ENCODE results near the gene GFPT1.

GFPT1 gene

DNA sequence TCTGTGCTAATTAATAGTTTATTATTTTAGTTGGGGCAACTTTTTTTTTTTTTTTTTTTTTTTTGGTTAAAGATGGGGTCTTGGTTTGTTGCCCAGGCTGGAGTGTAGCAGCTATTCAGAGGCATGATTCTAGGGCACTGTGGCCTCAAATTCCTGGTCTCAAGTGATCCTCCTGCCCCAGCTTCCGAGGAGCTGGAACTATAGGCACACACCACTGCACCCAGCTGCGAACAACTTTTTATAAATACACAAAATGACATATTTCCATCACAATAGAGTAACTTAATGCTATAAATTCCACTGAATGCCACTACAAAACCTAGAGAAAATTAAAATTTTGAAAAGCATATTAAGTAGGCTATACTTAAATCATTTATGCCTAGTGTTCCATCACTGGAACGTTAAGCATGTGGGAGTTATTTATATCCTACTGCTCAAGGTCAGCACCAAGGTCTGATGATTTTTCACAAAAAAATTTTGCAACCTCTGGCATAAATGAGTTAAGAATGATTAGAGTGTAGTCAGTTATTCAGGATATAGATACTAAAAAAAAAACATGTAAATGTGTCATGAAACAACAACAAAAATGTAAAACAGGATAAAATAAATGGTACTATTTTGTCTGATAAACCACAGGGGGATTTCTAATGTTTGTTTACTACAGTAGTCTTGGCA, 46.8 kb downstream of the GFPT1 start:
- POLR2A ChIA-PET = no interaction called here
- CTCF ChIA-PET = no interaction called here
- peaks cover 70 to 86% of the 10 kb centered on the region in 2 experiments for H3K36me3 ChIP-seq (ENCODE audit: control insufficient read depth in 2 of 2, insufficient read depth in 1 of 2, low read length in 2 of 2)

DNA sequence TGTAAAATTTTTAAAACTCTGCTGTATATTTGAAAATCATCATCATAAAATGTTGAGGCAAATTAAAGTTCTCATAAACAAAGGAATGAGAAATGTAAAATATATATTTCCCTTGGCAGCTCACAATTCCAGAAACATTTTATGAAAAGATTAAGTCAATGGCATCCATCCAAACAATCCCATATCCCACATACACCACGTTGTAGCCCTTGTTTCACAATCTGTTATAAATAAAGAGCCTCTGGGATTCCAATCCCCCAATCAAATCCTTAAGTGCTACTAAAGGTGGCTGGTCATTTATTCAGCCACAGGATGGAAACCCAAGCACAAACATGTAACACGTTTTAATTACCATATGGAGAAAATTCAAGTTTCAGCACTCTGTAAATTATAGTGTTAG, 51.7 kb downstream of the GFPT1 start:
- H3K4me3 ChIP-seq (ENCODE audit: low read depth, low read length) = no peak overlapping the region
- TF ChIP-seq ZBTB8A (tag by site-specific recombination; IDR thresholded peaks at IDR 0.05) (no peak), ZNF658 (tag by site-specific recombination; IDR thresholded peaks at IDR 0.05) (no peak)
- ChIA-PET CTCF (interaction anchor here (0.6 kb wide), 1 partner anchor 973 kb away, joined by 3 read pairs; no protein-coding TSS in a partner anchor), POLR2A (no interaction called here)
- no peaks in the 10 kb centered on the region for H3K9me3 ChIP-seq (ENCODE audit: control insufficient read depth, insufficient read depth, low read depth, low read length)
- H3K27ac ChIP-seq (ENCODE audit: extremely low read depth, low read depth, low read length) = no peak overlapping the region
- H3K36me3 ChIP-seq (ENCODE audit: control insufficient read depth in 2 of 2, insufficient read depth in 1 of 2, low read length in 2 of 2) = peaks cover 57 to 64% of the 10 kb centered on the region in 2 experiments
- no peaks in the 10 kb centered on the region for H3K4me1 ChIP-seq (ENCODE audit: control insufficient read depth, insufficient read depth, low read length)

More for the DNA sequence above, 46.8 kb downstream of the GFPT1 start:
- Histone ChIP-seq H3K27ac (ENCODE audit: extremely low read depth, low read depth, low read length) (no peak overlapping the region), H3K9me3 (ENCODE audit: control insufficient read depth, insufficient read depth, low read depth, low read length) (no peaks in the 10 kb centered on the region), H3K4me1 (ENCODE audit: control insufficient read depth, insufficient read depth, low read length) (no peaks in the 10 kb centered on the region), H3K4me3 (ENCODE audit: low read depth, low read length) (no peak overlapping the region)
- TF ChIP-seq, protein P1, sequence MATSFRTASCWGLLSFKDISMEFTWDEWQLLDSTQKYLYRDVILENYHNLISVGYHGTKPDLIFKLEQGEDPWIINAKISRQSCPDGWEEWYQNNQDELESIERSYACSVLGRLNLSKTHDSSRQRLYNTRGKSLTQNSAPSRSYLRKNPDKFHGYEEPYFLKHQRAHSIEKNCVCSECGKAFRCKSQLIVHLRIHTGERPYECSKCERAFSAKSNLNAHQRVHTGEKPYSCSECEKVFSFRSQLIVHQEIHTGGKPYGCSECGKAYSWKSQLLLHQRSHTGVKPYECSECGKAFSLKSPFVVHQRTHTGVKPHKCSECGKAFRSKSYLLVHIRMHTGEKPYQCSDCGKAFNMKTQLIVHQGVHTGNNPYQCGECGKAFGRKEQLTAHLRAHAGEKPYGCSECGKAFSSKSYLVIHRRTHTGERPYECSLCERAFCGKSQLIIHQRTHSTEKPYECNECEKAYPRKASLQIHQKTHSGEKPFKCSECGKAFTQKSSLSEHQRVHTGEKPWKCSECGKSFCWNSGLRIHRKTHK (tag by site-specific recombination; IDR thresholded peaks at IDR 0.05) = no peak
- no peak for TF ChIP-seq ZNF501 (tag by site-specific recombination; IDR thresholded peaks at IDR 0.05)
- TF ChIP-seq ZNF701 (tag by site-specific recombination; IDR thresholded peaks at IDR 0.05) = no peak
- no peak for TF ChIP-seq ZNF548 (tag by site-specific recombination; IDR thresholded peaks at IDR 0.05)
- no peak for TF ChIP-seq GLI2 (tag by site-specific recombination; IDR thresholded peaks at IDR 0.05; ENCODE audit: borderline replicate concordance, low read depth)

DNA sequence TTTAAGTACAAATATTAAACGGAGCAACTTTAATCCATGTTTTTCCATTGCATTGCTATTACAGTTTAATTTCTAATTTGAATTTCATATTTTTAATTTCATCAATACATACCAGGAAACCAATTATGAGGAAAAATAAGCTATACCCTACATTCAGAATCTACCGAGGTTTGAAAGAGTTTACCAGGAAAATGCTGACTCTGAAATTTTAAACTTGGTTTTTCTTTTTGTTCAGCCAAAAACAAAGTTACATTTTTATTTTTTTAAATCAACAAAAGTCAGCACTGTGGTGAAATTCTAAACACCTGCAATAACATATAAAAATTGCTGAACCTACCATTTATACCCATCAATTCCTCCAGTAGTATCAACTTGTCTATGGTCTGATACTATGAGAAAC, 53.7 kb downstream of the GFPT1 start:
- H3K36me3 ChIP-seq (ENCODE audit: control insufficient read depth in 2 of 2, insufficient read depth in 1 of 2, low read length in 2 of 2) = peaks cover 53 to 68% of the 10 kb centered on the region in 2 experiments
- H3K4me1 ChIP-seq (ENCODE audit: control insufficient read depth, insufficient read depth, low read length) = no peaks in the 10 kb centered on the region
- no peaks in the 10 kb centered on the region for H3K9me3 ChIP-seq (ENCODE audit: control insufficient read depth, insufficient read depth, low read depth, low read length)
- H3K4me3 ChIP-seq (ENCODE audit: low read depth, low read length) = no peak overlapping the region
- TF ChIP-seq ZNF777 (tag by site-specific recombination; IDR thresholded peaks at IDR 0.05; ENCODE audit: borderline replicate concordance) = no peak
- TF ChIP-seq, protein P2, sequence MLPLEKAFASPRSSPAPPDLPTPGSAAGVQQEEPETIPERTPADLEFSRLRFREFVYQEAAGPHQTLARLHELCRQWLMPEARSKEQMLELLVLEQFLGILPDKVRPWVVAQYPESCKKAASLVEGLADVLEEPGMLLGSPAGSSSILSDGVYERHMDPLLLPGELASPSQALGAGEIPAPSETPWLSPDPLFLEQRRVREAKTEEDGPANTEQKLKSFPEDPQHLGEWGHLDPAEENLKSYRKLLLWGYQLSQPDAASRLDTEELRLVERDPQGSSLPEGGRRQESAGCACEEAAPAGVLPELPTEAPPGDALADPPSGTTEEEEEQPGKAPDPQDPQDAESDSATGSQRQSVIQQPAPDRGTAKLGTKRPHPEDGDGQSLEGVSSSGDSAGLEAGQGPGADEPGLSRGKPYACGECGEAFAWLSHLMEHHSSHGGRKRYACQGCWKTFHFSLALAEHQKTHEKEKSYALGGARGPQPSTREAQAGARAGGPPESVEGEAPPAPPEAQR (tag by site-specific recombination; IDR thresholded peaks at IDR 0.05) = no peak
- no peak for TF ChIP-seq ZNF747 (tag by site-specific recombination; IDR thresholded peaks at IDR 0.05)
- no peak for TF ChIP-seq ZNF133 (tag by site-specific recombination; IDR thresholded peaks at IDR 0.05)
- no peak for TF ChIP-seq ZNF146 (tag by site-specific recombination; IDR thresholded peaks at IDR 0.05)
- no peak for TF ChIP-seq ZNF24 (tag by site-specific recombination; IDR thresholded peaks at IDR 0.05)
- no peak for TF ChIP-seq RBAK (tag by site-specific recombination; IDR thresholded peaks at IDR 0.05)
- no peak for TF ChIP-seq ZNF621 (tag by site-specific recombination; IDR thresholded peaks at IDR 0.05)
- TF ChIP-seq, protein P3, sequence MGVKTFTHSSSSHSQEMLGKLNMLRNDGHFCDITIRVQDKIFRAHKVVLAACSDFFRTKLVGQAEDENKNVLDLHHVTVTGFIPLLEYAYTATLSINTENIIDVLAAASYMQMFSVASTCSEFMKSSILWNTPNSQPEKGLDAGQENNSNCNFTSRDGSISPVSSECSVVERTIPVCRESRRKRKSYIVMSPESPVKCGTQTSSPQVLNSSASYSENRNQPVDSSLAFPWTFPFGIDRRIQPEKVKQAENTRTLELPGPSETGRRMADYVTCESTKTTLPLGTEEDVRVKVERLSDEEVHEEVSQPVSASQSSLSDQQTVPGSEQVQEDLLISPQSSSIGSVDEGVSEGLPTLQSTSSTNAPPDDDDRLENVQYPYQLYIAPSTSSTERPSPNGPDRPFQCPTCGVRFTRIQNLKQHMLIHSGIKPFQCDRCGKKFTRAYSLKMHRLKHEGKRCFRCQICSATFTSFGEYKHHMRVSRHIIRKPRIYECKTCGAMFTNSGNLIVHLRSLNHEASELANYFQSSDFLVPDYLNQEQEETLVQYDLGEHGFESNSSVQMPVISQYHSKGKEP (tag by site-specific recombination; IDR thresholded peaks at IDR 0.05) = no peak
- TF ChIP-seq, protein P4, sequence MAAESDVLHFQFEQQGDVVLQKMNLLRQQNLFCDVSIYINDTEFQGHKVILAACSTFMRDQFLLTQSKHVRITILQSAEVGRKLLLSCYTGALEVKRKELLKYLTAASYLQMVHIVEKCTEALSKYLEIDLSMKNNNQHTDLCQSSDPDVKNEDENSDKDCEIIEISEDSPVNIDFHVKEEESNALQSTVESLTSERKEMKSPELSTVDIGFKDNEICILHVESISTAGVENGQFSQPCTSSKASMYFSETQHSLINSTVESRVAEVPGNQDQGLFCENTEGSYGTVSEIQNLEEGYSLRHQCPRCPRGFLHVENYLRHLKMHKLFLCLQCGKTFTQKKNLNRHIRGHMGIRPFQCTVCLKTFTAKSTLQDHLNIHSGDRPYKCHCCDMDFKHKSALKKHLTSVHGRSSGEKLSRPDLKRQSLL (tag by site-specific recombination; IDR thresholded peaks at IDR 0.05) = no peak
- TF ChIP-seq ZNF596 (tag by site-specific recombination; IDR thresholded peaks at IDR 0.05) = no peak
- no peak for TF ChIP-seq ZNF23 (tag by site-specific recombination; IDR thresholded peaks at IDR 0.05; ENCODE audit: borderline replicate concordance)
- TF ChIP-seq ZNF266 (tag by site-specific recombination; IDR thresholded peaks at IDR 0.05; ENCODE audit: low read depth) = no peak
- no peak for TF ChIP-seq ZNF600 (tag by site-specific recombination; IDR thresholded peaks at IDR 0.05)
- no peak for TF ChIP-seq ZNF138 (tag by site-specific recombination; IDR thresholded peaks at IDR 0.05; ENCODE audit: borderline replicate concordance)
- TF ChIP-seq ZNF48 (tag by site-specific recombination; IDR thresholded peaks at IDR 0.05) = no peak
- TF ChIP-seq ZBTB20 (tag by site-specific recombination; IDR thresholded peaks at IDR 0.05) = no peak
- no peak overlapping the region for H3K27ac ChIP-seq (ENCODE audit: extremely low read depth, low read depth, low read length)
- POLR2A ChIA-PET = no interaction called here
- CTCF ChIA-PET = no interaction called here

Measured in HEK293 (cell line).